ENCODE results near the gene BARX2. TPM values are rescaled to one million over a fixed set of nuclear protein-coding genes. Genes with fewer than 3 reads are reported as not detected.

Gene BARX2
- total RNA-seq, 1 donor from 2014 or later = 0.10 TPM

DNA sequence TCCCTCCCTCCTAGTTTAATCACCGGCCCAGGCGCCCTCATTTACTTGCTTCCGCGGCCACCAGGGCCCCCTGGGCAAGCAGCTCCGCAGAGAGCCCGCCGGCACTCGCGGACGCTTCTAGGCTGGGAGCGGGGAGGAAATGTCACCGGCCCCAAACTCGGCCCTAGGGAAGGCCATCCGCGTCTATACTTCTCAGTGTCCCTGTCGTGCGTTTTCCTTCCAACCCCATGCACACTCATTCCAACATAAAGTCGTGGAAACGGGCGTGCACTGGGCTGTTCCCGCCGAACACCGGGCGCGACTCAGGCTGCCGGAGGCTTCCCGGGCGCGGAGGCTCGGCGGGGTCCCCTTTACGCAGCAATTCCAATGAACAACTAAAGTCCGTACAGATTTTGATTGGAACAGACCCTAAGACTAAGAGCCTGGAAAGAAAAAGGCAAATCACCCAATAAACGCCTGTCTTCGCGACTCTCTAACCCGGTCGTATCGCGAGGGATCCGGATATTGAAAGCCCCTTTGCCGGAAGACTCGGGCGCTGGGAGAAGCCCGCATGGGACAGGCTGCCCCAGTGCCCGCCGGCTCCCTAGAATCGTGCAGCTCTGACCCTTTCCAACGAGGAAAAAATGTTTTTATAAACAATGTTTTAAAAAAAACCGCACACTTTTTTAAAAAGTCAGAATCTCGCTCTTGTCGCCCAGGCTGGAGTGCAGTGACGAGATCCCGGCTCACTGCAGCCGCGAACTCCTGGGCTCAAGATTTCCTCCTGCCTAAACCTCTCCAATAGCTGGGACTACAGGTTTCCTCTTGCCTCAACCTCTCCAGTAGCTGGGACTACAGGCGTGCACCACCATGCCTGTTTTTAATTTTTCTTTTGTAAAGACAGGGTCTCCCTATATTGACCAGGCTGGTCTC lies 1.3 kb upstream of the BARX2 start:
- no peak for DNase-seq (ENCODE audit: low read depth)

DNA sequence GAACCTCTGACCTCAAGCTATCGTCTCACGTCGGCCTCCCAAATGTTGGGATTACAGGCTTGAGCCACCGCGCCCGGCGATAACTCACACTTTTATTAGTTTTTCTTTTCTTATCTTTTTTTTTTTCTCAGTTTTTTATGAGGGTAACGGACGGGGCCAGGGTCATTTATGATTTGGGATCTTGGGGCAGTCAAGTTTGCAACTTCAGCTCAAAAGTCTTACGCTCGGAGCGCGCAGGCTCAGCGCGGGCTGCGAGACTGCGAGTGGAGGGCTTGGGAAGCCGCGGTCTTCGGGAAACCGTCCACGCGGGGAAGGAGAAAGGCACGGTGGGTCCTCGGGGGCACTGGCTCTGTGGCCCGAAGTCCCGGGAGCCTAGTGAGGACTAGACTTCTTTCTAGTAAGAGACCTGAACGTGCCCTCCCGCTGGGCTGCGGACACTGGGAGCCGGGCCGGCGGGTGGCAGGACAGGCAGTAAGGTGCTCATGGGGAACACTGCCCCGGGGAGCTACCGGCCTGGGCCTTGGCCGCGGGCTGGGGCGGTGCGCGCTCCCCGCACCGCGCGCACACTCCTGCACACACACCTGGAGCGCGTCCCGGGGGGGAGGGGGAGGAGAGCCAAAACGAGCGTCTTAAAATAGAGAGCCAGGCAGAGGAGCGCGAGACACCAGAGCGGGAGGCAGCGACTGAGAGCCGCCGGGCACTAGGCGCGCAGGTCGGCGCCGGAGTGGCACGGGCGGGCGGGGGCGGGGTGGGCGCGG lies 476 bp upstream of the BARX2 start:
- no peak for DNase-seq (ENCODE audit: low read depth)

- no peak for DNase-seq (ENCODE audit: low read depth)
These were observed 1.2 kb downstream of the BARX2 start for GRCh38 chr11:129376658-129377341.

GRCh38 chr11:129377739-129378138 lies 2.1 kb downstream of the BARX2 start:
- DNase-seq (ENCODE audit: low read depth) = no peak

- DNase-seq (ENCODE audit: low read depth) = no peak
These were observed 4.8 kb downstream of the BARX2 start for GRCh38 chr11:129380413-129380812.

- no peak for DNase-seq (ENCODE audit: low read depth)
These were observed 6.9 kb downstream of the BARX2 start for GRCh38 chr11:129382583-129382982.

DNA sequence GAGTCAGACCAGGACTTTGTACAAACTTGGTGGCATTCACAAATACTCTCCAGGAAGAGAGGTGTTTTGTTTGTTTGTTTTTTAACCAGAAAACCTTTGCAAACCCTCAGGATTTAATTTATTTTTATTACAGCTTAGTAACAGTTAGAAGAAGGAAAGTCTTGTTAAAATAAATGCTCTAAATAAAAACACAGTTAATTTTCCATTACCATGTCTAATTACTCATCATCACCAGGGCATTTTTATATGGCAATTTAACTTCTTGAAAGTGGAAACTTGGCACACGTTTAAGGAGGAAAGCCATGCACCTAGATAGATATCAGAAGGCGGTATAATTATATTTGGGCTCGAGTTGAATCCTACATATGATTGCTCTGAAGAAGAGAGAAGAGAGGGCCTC lies 7.4 kb downstream of the BARX2 start:
- no peak for DNase-seq (ENCODE audit: low read depth)

- DNase-seq (ENCODE audit: low read depth) = no peak
These were observed 7.9 kb downstream of the BARX2 start for GRCh38 chr11:129383502-129383901.

- no peak for DNase-seq (ENCODE audit: low read depth)
These were observed 8.8 kb downstream of the BARX2 start for GRCh38 chr11:129384415-129384814.

DNA sequence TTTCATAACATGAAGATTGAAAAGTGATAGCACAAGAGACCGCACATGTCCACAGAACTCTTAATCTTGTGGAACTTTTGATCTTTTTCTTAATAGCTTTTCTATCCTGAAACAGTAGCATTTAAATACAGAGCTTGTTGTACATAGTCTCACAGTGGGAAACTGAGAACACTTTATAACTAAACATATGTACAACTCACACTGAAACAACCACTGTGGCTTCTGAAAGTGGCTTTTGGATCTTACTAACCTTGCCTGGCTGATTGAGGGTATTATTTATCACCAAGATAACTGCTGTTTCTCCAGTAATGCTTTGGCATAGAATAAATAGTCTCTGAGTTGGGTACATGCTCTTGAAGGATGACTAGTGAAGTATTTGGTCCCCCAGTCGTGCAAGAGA lies 10.2 kb downstream of the BARX2 start:
- DNase-seq (ENCODE audit: low read depth) = no peak

DNA sequence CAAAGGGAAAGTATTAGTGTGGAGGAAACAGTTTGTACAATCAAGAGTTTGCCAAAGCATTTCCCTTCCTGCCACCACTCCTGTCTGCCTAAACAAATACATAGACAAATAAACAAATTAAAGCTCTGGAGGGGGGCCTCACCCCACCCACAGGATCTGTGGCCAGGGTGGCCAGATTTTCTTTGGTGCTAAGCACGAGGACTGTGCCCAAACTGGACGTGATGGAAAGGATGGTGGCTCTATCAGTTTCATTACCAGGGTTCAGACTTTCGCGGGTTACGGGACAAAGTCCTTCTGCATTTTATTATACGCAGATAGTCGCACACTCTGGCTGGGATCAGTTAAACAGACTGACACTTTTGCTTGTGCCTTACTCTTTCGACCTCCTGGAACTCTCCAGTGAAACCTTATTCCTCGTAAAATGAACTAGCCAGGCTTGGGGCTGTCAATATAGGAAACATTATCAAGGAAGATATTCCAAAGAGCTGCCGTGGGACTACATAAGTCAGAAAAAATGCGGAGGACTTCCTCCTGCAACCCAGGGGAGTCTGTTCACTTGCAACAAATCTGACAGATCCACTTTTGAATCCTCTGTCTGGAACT lies 11.2 kb downstream of the BARX2 start:
- DNase-seq (ENCODE audit: low read depth) = no peak

DNA sequence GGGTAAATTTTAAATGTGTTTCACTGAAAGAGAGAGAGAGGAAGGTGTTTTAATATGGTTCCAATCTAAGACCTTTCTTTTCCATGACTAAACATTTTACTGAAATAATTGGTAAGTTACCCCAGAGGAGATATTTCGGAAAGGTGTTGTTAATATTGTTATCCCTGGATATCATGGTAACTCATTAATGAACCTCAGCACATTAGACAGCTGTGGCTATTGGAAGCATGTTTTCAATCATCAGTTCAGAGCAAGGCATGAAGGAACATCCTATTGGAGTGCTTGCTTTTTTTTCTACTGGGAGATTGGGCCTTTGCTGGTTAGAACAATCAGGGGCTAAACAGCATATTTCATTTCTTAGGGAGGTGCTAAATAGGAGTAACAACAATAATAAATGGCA lies 11.8 kb downstream of the BARX2 start:
- DNase-seq (ENCODE audit: low read depth) = no peak

DNA sequence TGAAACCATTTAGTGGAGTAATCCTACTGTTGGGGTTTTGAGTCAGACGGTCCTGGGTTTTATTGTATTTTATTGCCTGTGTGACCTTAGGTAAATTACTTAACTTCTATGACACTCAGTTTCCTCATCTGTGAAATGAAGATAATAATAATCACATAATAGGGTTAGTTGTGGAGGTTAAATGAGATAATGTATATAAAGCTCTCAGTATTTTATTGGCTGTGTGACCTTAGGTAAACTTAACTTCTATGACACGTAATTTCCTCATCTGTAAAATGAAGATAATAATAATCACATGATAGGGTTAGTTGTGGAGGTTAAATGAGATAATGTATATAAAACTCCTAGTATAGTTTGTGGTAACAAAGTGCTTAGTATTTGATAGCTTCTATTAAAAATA lies 13.2 kb downstream of the BARX2 start:
- no peak for DNase-seq (ENCODE audit: low read depth)

DNA sequence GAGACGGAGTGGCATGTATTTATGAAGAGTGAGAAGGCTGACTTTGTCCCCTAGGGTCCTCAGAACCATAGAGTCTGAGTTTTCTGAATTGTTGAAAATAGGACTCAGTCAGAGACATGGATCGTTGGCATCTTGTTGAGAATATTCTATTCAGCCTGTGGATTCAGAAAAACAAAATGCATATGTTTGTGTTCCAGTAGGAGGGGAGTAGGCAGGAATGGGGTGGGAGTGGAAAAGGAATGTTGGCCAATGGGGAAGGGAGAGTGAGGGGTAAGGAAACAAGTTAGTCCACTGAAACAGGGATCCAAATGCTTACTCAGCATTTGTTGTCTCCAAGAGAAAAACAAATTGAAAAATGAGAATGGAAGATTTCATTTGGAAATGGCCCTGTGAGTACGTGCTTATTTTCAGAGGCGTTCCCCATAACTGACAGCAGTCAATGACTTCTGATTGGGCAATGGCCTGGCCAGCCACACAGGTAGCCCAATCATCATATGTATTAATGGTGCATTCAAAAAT lies 14.7 kb downstream of the BARX2 start:
- no peak for DNase-seq (ENCODE audit: low read depth)

DNA sequence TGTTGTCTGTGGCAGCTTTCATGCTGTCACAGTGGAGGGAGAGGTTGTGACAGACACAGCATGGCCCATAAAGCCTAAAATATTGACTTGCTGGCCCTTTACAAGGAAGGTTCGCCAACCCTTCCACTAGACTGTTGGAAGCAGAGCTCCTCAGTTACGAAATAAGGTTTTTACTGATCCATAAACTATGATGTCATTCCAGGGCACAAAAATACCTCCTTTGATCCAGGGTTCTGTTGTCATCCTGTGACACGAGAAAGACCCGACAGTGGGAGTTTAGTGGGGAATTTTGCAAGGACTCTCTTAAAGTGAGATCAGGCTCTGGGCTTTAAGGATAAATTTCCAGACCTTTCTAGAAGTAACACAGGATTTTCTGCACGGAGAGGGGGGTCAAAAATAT lies 15.7 kb downstream of the BARX2 start:
- no peak for DNase-seq (ENCODE audit: low read depth)

- DNase-seq (ENCODE audit: low read depth) = no peak
These were observed 16.2 kb downstream of the BARX2 start for GRCh38 chr11:129391821-129392220.

- DNase-seq (ENCODE audit: low read depth) = no peak
These were observed 17.3 kb downstream of the BARX2 start for GRCh38 chr11:129392995-129393394.

DNA sequence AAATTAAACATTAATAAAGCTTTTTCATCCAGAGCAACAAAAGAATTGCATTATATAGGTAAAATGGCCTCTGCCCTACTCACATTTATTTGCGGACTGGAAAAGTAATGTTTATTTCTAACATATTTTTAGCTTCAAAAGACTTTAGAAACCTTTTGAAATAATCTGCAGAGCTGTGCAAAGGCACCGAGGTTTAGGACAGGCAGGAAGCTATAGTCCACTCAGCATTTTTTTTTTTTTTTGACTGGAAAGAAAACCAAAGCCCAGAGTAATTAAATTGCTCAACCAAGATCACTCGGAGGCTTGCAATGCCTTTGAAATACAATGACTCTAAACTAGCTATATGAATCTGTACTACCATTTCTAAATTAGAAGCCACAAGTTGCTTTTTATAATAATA lies 19.1 kb downstream of the BARX2 start:
- no peak for DNase-seq (ENCODE audit: low read depth)

- DNase-seq (ENCODE audit: low read depth) = no peak
These were observed 19.8 kb downstream of the BARX2 start for GRCh38 chr11:129395432-129395831.

DNA sequence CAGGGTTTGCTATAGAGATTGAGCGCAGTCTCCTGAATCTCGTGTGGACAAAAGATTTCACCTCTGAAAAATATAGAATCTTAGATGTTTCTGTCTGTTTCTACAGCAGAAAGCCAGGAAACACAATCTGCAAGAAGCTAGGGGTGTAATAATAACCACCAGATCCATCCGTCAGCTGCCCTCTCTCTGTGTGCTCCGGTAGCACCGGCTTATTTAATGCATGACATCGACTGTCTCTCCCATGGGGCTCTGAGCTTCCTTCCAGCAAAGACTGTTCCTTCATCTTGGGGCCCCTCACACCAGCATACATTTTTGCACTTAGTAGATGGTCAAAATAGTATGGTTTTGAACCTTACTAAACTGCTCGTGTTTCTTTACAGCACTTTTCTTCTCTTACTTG lies 20.2 kb downstream of the BARX2 start:
- no peak for DNase-seq (ENCODE audit: low read depth)

DNA sequence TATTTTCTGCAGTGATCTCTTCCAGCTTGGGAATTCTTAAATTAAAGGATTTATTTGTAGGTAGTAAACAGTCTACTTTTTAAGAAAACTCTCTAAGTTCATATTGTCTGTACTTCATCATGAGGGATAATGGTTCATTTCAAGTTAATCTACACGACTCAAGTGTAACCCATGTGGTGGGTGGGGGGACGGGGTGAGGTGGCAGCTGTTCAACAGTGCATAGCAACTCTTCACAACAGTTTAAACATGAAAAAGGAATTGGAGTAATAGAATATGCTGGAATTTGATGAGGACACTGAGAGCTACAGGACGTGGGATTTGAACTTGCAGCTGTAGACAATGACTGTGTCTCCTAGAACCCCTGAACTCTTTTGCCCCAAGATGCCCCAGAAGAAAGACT lies 20.8 kb downstream of the BARX2 start:
- DNase-seq (ENCODE audit: low read depth) = no peak
